Karpas-422 (cell line): ENCODE measurements around the gene MGST3. TPM values are rescaled to one million over a fixed set of nuclear protein-coding genes. Genes with fewer than 3 reads are reported as not detected.

Experiments
- DNase-seq: peaks from one replicate; pipeline ENCODE4 v3.0.0-alpha.2; 2015
- H2AFZ ChIP-seq: fragments of 200-600 bp; sonication (generic); 2 replicates; pipeline ENCODE4 v1.6.1; 2014; ENCODE audit warnings: antibody characterized with exemption, low read length, mixed read lengths
- H3K27ac ChIP-seq: fragments of 200-600 bp; sonication (generic); 2 replicates; pipeline ENCODE4 v1.5.1; 2014; ENCODE audit warnings: mild to moderate bottlenecking, low read length, moderate library complexity
- H3K27me3 ChIP-seq: fragments of 200-600 bp; sonication (generic); 2 replicates; pipeline ENCODE4 v1.6.1; 2014; ENCODE audit warnings: low read length, mixed read lengths
- H3K36me3 ChIP-seq: fragments of 200-600 bp; sonication (generic); 2 replicates; pipeline ENCODE4 v1.6.1; 2014; ENCODE audit warnings: low read length, mixed read lengths; ENCODE audit not compliant: insufficient read depth
- H3K4me1 ChIP-seq: fragments of 200-600 bp; sonication (generic); 2 replicates; pipeline ENCODE4 v1.6.1; 2014; ENCODE audit warnings: mild to moderate bottlenecking, low read length, mixed read lengths
- H3K4me2 ChIP-seq: fragments of 200-600 bp; sonication (generic); 2 replicates; pipeline ENCODE4 v1.6.1; 2014; ENCODE audit warnings: low read length, low read depth, mild to moderate bottlenecking; ENCODE audit not compliant: poor library complexity, severe bottlenecking
- H3K4me3 ChIP-seq: fragments of 200-600 bp; sonication (generic); 2 replicates; pipeline ENCODE4 v1.5.1; 2014; ENCODE audit warnings: mild to moderate bottlenecking, antibody characterized with exemption, low read length, mixed read lengths
- H3K79me2 ChIP-seq: fragments of 200-600 bp; sonication (generic); 2 replicates; pipeline ENCODE4 v1.6.1; 2014; ENCODE audit warnings: mild to moderate bottlenecking, low read length, mixed read lengths
- H3K9ac ChIP-seq: fragments of 200-600 bp; sonication (generic); 2 replicates; pipeline ENCODE4 v1.6.0; 2014; ENCODE audit warnings: low read length
- H3K9me2 ChIP-seq: fragments of 200-600 bp; sonication (generic), shearing (Covaris generic); replicated peaks from 2 replicates; pipeline ENCODE4 v1.6.0; 2014; ENCODE audit warnings: mild to moderate bottlenecking, low read length, moderate library complexity; ENCODE audit not compliant: insufficient read depth
- H3K9me3 ChIP-seq: fragments of 300-700, 200-600 bp; sonication (generic); 2 replicates; pipeline ENCODE4 v1.6.1; 2014; ENCODE audit warnings: low read length, mixed read lengths
- H4K20me1 ChIP-seq: fragments of 200-600 bp; sonication (generic); 2 replicates; pipeline ENCODE4 v1.6.1; 2014; ENCODE audit warnings: mild to moderate bottlenecking, antibody characterized with exemption, low read length, low read depth; ENCODE audit not compliant: insufficient read depth
- total RNA-seq: library from RNA; depleted of rRNA; stranded (reverse); fragments of >200 nt; shearing (Covaris generic); gene quantifications from 2 replicates; pipeline ENCODE4 v1.2.3, GENCODE V29; 2014; ENCODE audit warnings: low replicate concordance

MGST3 gene
- total RNA-seq, 1 experiment from 2014 or later = 40.7 TPM

- Histone ChIP-seq H3K9me3 (no peaks in the 10 kb centered on the region), H3K4me3 (peak overlapping the region; percentile 31; the same call in 1 of the 2 replicates), H4K20me1 (no peaks in the 10 kb centered on the region), H3K4me2 (peak overlapping the region; percentile 56), H3K27ac (peak overlapping the region; percentile 42), H2AFZ (no peak overlapping the region), H3K9ac (peak overlapping the region; percentile 21; the same call in 1 of the 2 replicates), H3K4me1 (peaks cover 24% of the 10 kb centered on the region), H3K27me3 (no peaks in the 10 kb centered on the region), H3K36me3 (peaks cover 45% of the 10 kb centered on the region), H3K9me2 (no peaks in the 10 kb centered on the region), H3K79me2 (peaks cover 87% of the 10 kb centered on the region)
- peak; percentile 59 for DNase-seq
These were observed 55.3 kb downstream of the MGST3 start for GRCh38 chr1:165686121-165686970.

- H3K27ac ChIP-seq = peak overlapping the region; percentile 42
- peak overlapping the region; percentile 56 for H3K4me2 ChIP-seq
- H2AFZ ChIP-seq = no peak overlapping the region
- H3K9ac ChIP-seq = peak overlapping the region; percentile 21; the same call in 1 of the 2 replicates
- no peaks in the 10 kb centered on the region for H3K9me3 ChIP-seq
- H3K79me2 ChIP-seq = peaks cover 91% of the 10 kb centered on the region
- H3K27me3 ChIP-seq = no peaks in the 10 kb centered on the region
- H3K36me3 ChIP-seq = peaks cover 41% of the 10 kb centered on the region
- no peaks in the 10 kb centered on the region for H4K20me1 ChIP-seq
- DNase-seq = no peak
- H3K4me3 ChIP-seq = peak overlapping the region; percentile 31
- no peaks in the 10 kb centered on the region for H3K9me2 ChIP-seq
- H3K4me1 ChIP-seq = peaks cover 24% of the 10 kb centered on the region
These were observed 56.0 kb downstream of the MGST3 start for GRCh38 chr1:165686971-165687433.

- no peak overlapping the region for H3K27ac ChIP-seq
These were observed 57.0 kb downstream of the MGST3 start for GRCh38 chr1:165688046-165688445.

GRCh38 chr1:165695031-165695430 is 64.0 kb downstream of the MGST3 start:
- Histone ChIP-seq H3K79me2 (peaks cover 57% of the 10 kb centered on the region), H3K9me2 (no peaks in the 10 kb centered on the region), H4K20me1 (no peaks in the 10 kb centered on the region), H2AFZ (no peak overlapping the region), H3K4me3 (no peak overlapping the region), H3K27ac (no peak overlapping the region), H3K4me1 (peaks cover 16% of the 10 kb centered on the region), H3K4me2 (no peak overlapping the region), H3K27me3 (no peaks in the 10 kb centered on the region), H3K36me3 (peaks cover 10% of the 10 kb centered on the region), H3K9me3 (no peaks in the 10 kb centered on the region), H3K9ac (no peak overlapping the region)
- no peak for DNase-seq

More at GRCh38 chr1:165688046-165688445, 57.0 kb downstream of the MGST3 start:
- Histone ChIP-seq H3K4me2 (no peak overlapping the region), H4K20me1 (no peaks in the 10 kb centered on the region), H3K9ac (no peak overlapping the region), H2AFZ (no peak overlapping the region), H3K9me2 (no peaks in the 10 kb centered on the region), H3K4me1 (peaks cover 24% of the 10 kb centered on the region), H3K9me3 (no peaks in the 10 kb centered on the region), H3K79me2 (peaks cover 81% of the 10 kb centered on the region), H3K4me3 (no peak overlapping the region), H3K36me3 (peaks cover 30% of the 10 kb centered on the region; the same call in 1 of the 2 replicates), H3K27me3 (no peaks in the 10 kb centered on the region)
- DNase-seq = no peak

- H3K4me1 ChIP-seq = peaks cover 16% of the 10 kb centered on the region
- no peak for DNase-seq
- H3K4me3 ChIP-seq = peak overlapping the region; percentile 92
- peaks cover 45% of the 10 kb centered on the region for H3K79me2 ChIP-seq
- H3K27me3 ChIP-seq = no peaks in the 10 kb centered on the region
- no peaks in the 10 kb centered on the region for H3K9me3 ChIP-seq
- H3K27ac ChIP-seq = no peak overlapping the region
- peak overlapping the region; percentile 89 for H3K9ac ChIP-seq
- no peak overlapping the region for H2AFZ ChIP-seq
- H4K20me1 ChIP-seq = no peaks in the 10 kb centered on the region
- peaks cover 10% of the 10 kb centered on the region for H3K36me3 ChIP-seq
- H3K9me2 ChIP-seq = no peaks in the 10 kb centered on the region
- H3K4me2 ChIP-seq = peak overlapping the region; percentile 100
These were observed 65.6 kb downstream of the MGST3 start for GRCh38 chr1:165696625-165697100.

GRCh38 chr1:165697491-165697880 is 66.5 kb downstream of the MGST3 start:
- Histone ChIP-seq H3K27ac (no peak overlapping the region), H3K4me2 (peak overlapping the region; percentile 100), H2AFZ (no peak overlapping the region), H3K4me3 (peak overlapping the region; percentile 92), H3K4me1 (peaks cover 16% of the 10 kb centered on the region), H3K9ac (peak overlapping the region; percentile 89), H3K9me2 (no peaks in the 10 kb centered on the region), H3K27me3 (no peaks in the 10 kb centered on the region), H3K79me2 (peaks cover 42% of the 10 kb centered on the region), H4K20me1 (no peaks in the 10 kb centered on the region), H3K36me3 (peaks cover 10% of the 10 kb centered on the region), H3K9me3 (no peaks in the 10 kb centered on the region)
- DNase-seq = no peak

GRCh38 chr1:165697881-165698760 is 67.1 kb downstream of the MGST3 start, which contains the start of gene ALDH9A1:
Gene ALDH9A1, minus strand, starts transcription at chr1:165698562. Its CDS starts 4 bp downstream, at chr1:165698558.
- Histone ChIP-seq H4K20me1 (no peaks in the 10 kb centered on the region), H3K27ac (peak within 1 kb of the TSS; percentile 77), H2AFZ (peak within 1 kb of the TSS; percentile 100), H3K4me1 (peaks cover 16% of the 10 kb centered on the region), H3K9me3 (no peaks in the 10 kb centered on the region), H3K36me3 (peaks cover 10% of the 10 kb centered on the region), H3K4me2 (peak within 1 kb of the TSS; percentile 100), H3K4me3 (peak within 1 kb of the TSS; percentile 92), H3K9ac (peak within 1 kb of the TSS; percentile 89), H3K79me2 (peaks cover 42% of the 10 kb centered on the region), H3K9me2 (no peaks in the 10 kb centered on the region), H3K27me3 (no peaks in the 10 kb centered on the region)
- DNase-seq = peak; percentile 94
